Activated T-helper 2 cell treated with anti-CD3 and anti-CD28 coated beads, Interferon-gamma antibody, Interleukin-2, Interleukin-4, amounts not matched to agents 10 μg/mL and 5 μg/mL and 100 μg/mL, durations not matched to agents 14 hours and 24 hours and 36 hours (primary cell): Measurements from ENCODE around the gene PARD6A. TPM values are rescaled to one million over a fixed set of nuclear protein-coding genes. Genes with fewer than 3 reads are reported as not detected.
"Not testable (repeated sequence)": the region's sequence is repeated elsewhere in the genome, so short reads cannot be mapped to it uniquely, and the experiment has no call there.

Experiments
- DNase-seq: peaks from one replicate; pipeline ENCODE4 v3.0.0; 2021; ENCODE audit warnings: low spot score
- H3K27ac Mint-ChIP-seq: one replicate; pipeline ENCODE4 v1.8.0; 2021; ENCODE audit warnings: mixed read lengths
- H3K27me3 Mint-ChIP-seq: one replicate; pipeline ENCODE4 v1.8.0; 2021; ENCODE audit warnings: low read depth, mixed read lengths
- H3K36me3 Mint-ChIP-seq: one replicate; pipeline ENCODE4 v1.8.0; 2021; ENCODE audit warnings: low read depth, mixed read lengths
- H3K4me1 Mint-ChIP-seq: one replicate; pipeline ENCODE4 v1.8.0; 2021; ENCODE audit warnings: low read depth, mixed read lengths
- H3K4me3 Mint-ChIP-seq: one replicate; pipeline ENCODE4 v1.8.0; 2021; ENCODE audit warnings: low read depth, mild to moderate bottlenecking, moderate library complexity, mixed read lengths
- H3K9me3 Mint-ChIP-seq: one replicate; pipeline ENCODE4 v1.8.0; 2021; ENCODE audit warnings: mixed read lengths
- intact Hi-C: fragments of 100-400 bp; cut with micrococcal nuclease; formaldehyde crosslinking; loops from one replicate; pipeline ENCODE4 v1.15.1; 2023
- total RNA-seq: library from RNA; stranded (reverse); gene quantifications from 2 replicates; pipeline ENCODE4 v1.2.3, GENCODE V29; 2022

Gene PARD6A
- total RNA-seq, 1 donor from 2014 or later, result 11.5 TPM

DNA sequence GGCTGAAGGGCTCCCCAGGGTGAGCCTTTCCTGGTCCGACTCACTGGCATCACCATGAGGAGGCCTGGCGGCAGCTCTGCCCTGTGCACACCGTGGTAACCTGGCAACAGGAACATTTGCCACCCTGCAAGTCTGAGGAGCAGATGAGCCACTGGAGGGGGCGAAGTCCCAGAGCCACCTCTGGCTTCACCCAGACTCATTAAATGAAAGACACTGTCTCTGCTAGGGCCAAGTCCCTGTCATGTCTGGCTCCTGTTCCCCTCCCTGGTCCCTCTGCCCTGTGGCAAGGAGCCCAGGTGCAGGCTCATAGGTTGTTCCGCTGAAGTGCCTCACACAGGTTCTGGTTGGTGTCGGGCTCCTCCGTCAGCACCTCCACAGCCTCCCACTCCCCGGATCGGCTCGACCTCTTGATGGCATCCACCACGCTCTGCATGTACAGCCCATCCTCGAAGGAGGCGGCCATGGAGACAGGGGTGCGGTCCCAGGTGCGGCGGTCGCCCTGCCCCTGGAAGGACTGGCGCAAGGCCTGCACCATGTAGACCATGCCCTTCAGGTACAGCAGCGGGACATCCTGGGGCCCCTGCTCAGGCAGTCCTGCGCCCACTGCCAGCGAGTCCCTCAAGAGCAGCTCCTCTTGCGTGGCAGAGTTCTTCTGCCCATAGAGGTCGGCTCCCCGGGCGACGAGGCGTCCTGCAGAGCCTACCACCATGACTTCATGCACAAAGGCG lies 14.3 kb downstream of the PARD6A start:
- DNase-seq, result no peak
- Mint-ChIP-seq H3K36me3 (peaks cover 4% of the 10 kb centered on the region), H3K9me3 (no peaks in the 10 kb centered on the region), H3K27me3 (no peaks in the 10 kb centered on the region), H3K4me1 (peaks cover 2% of the 10 kb centered on the region), H3K4me3 (no peak overlapping the region), H3K27ac (no peak overlapping the region)
- intact Hi-C loops, result no loop called here

DNA sequence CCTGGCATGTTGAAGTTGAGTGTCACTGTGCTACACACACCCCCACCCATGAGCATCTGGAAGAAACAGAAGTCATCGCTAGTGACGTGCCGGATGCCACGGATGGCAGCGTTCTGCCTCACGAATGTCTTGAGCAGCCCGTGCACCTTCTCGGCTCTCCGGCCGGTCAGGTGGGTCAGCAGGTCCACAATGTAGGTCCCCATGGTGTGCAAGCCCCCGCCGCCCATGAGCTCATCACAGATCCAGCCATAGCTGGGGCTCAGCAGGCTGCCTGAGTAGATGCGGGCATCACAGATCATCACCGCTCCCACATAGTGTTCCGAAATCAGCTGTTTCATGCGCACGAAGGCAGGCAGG lies 14.8 kb downstream of the PARD6A start:
- H3K36me3 Mint-ChIP-seq, result peaks cover 4% of the 10 kb centered on the region
- no peak for DNase-seq
- H3K4me3 Mint-ChIP-seq, result no peak overlapping the region
- no peaks in the 10 kb centered on the region for H3K9me3 Mint-ChIP-seq
- peaks cover 2% of the 10 kb centered on the region for H3K4me1 Mint-ChIP-seq
- intact Hi-C loops, result no loop called here
- H3K27ac Mint-ChIP-seq, result no peak overlapping the region
- no peaks in the 10 kb centered on the region for H3K27me3 Mint-ChIP-seq

DNA sequence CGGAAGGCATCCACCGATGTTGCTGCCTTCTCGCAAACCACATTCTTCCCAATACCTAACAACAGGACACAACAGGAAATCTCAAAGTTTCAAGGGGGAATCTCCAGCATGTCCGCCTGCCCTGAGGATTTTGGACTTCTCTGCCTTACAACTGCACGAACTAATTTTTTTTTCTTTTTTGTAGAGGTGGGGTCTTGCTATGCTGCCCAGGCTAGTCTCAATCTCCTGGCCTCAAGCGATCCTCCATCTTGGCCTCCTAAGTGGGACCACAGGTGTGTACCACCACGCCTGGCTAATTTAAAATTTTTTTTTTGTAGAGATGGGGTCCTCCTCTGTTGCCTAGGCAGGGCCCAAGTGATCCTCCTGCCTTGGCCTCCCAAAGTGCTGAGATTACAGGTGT lies 15.2 kb downstream of the PARD6A start:
- DNase-seq, result no peak
- H3K27ac Mint-ChIP-seq, result no peak overlapping the region
- no peaks in the 10 kb centered on the region for H3K27me3 Mint-ChIP-seq
- peaks cover 4% of the 10 kb centered on the region for H3K36me3 Mint-ChIP-seq
- no peak overlapping the region for H3K4me3 Mint-ChIP-seq
- peaks cover 2% of the 10 kb centered on the region for H3K4me1 Mint-ChIP-seq
- H3K9me3 Mint-ChIP-seq, result no peaks in the 10 kb centered on the region
- intact Hi-C loops, result no loop called here

DNA sequence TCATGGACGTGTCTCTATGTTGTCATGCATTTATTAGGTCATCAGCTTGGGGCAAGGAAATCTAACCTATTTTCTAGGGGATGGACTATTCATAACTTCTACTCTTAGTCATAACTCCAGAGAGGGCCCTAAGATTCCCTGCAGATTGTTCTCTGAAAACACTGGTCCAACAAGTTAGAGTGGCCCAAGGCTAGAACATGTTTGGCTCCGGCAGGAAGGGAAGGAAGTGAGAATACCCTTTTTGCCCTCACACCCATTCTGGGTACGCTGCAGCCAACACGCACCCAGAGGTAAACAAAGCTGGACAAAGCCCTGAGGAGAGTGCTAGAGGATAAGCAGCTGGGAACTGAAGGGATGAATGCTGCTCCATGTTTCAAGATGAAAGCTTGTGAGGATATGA lies 15.8 kb downstream of the PARD6A start:
- DNase-seq, result no peak
- intact Hi-C loops, result no loop called here
- Mint-ChIP-seq H3K36me3 (peaks cover 4% of the 10 kb centered on the region), H3K9me3 (no peaks in the 10 kb centered on the region), H3K4me1 (peaks cover 2% of the 10 kb centered on the region), H3K27me3 (no peaks in the 10 kb centered on the region), H3K27ac (no peak overlapping the region), H3K4me3 (no peak overlapping the region)

DNA sequence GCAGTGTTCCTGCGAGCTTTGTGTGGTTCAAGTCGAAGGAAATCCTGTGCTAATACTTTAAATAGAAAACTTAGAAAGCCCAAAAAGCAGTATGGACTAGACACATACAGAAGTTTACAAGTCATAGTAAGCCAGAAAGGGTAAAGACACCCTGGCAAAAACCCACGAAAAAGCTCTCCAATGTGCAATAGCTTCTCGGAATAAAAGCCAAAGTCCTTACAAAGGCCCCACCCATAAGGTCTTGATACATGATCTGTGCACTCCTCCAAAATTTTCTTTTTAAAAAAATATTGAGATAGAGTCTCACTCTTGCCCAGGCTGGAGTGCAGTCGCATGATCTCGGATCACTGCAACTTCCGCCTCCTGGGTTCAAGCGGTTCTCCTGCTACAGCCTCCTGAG lies 16.2 kb downstream of the PARD6A start:
- Mint-ChIP-seq H3K27ac (no peak overlapping the region), H3K27me3 (no peaks in the 10 kb centered on the region), H3K36me3 (peaks cover 4% of the 10 kb centered on the region), H3K9me3 (no peaks in the 10 kb centered on the region), H3K4me3 (no peak overlapping the region), H3K4me1 (peaks cover 2% of the 10 kb centered on the region)
- DNase-seq, result no peak
- intact Hi-C loops, result no loop called here

DNA sequence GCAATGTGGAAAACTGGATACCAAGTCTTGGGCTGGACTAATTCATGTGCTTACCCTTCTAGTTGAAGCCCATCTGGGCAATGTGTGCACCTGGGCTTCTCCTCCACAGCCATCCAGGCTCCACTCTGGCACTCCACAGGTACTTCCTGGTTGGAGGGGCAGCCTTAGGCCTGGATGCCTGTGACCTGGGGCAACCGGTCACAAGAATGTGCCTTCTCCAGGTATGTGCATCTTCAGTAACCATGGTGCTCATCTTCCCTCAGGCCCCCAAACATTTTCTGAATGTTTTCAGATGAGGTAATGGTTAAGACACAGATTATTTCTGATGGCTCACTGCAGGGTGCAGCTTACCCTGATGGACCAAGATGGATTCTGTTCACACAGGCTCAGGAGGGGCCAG lies 17.0 kb downstream of the PARD6A start:
- intact Hi-C loops, result no loop called here
- no peak for DNase-seq
- Mint-ChIP-seq H3K4me1 (no peaks in the 10 kb centered on the region), H3K9me3 (no peaks in the 10 kb centered on the region), H3K27me3 (no peaks in the 10 kb centered on the region), H3K36me3 (peaks cover 8% of the 10 kb centered on the region), H3K4me3 (no peak overlapping the region), H3K27ac (no peak overlapping the region)

DNA sequence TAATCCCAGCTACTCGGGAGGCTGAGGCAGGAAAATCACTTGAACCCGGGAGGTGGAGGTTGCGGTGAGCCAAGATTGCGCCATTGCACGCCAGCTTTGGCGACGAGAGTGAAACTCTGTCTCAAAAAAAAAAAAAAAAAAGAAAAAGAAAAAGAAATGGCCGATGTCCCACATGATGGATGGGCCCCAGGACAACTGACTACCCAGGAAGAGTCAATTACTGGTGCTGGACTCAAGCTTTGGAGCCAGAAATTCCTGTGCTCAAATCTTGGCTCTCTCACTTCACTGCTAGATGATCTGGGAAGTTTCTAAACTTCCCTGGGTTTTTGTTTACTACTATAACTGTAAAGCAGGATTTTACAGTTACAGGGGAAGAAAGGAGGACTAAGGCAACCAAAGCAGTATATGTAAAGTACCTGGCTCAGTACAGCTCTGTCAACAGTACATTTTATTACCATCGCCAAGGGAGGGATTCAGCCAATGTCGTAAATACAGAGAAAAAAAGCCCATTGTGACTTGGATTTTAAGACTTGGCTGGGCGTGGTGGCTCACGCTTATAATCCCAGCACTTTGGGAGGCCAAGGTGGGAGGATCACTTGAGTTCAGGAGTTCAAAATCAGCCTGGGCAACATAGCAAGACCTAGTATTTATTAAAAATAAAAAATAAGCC lies 17.7 kb downstream of the PARD6A start:
- Mint-ChIP-seq H3K27me3 (no peaks in the 10 kb centered on the region), H3K36me3 (peaks cover 11% of the 10 kb centered on the region), H3K9me3 (no peaks in the 10 kb centered on the region), H3K27ac (no peak overlapping the region), H3K4me1 (no peaks in the 10 kb centered on the region), H3K4me3 (no peak overlapping the region)
- intact Hi-C loops, result no loop called here
- no peak for DNase-seq

DNA sequence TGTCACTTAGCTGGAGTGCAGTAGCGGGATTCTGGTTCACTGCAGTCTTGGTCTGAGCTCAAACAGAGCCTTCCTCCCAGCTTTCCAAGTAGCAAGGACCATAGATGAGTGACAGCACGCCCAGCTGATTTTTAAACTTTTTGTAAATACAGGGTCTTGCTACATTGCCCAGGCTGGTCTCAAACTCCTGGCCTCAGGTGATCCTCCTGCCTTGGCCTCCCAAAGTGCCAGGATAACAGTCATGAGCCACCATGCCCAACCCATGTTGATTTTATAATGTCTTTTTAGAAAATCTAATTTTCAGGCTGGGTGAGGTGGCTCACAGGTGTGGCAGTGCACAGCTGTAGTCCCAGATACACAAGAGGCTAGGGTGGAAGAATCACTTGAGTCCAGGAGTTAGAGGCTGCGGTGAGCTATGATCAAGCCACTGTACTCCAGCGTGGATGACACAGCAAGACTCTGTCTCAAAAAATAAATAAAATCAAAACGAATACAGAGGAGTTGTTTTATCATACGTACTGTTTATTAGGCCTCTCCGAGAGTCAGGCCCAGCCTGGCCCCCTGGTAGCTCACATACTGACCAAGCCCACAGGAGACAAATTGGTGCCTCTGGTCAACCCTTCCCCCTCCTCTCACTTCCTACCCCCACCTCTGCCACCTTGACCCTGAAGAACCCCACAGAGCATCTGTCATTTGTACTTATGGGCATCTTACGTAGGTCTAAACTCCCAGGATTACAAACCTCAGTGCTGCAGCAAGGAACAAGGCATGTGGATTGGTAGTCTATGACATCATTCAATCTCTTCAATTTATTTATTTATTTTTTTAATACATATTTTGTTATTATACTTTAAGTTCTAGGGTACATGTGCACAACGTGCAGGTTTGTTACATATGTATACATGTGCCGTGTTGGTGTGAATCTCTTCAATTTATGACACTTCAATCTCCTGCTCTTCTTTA lies 19.5 kb downstream of the PARD6A start:
- H3K27ac Mint-ChIP-seq, result no peak overlapping the region
- no peak for DNase-seq
- H3K27me3 Mint-ChIP-seq, result no peaks in the 10 kb centered on the region
- H3K4me1 Mint-ChIP-seq, result no peaks in the 10 kb centered on the region
- H3K9me3 Mint-ChIP-seq, result no peaks in the 10 kb centered on the region
- peaks cover 14% of the 10 kb centered on the region for H3K36me3 Mint-ChIP-seq
- no peak overlapping the region for H3K4me3 Mint-ChIP-seq
- intact Hi-C loops, result no loop called here

DNA sequence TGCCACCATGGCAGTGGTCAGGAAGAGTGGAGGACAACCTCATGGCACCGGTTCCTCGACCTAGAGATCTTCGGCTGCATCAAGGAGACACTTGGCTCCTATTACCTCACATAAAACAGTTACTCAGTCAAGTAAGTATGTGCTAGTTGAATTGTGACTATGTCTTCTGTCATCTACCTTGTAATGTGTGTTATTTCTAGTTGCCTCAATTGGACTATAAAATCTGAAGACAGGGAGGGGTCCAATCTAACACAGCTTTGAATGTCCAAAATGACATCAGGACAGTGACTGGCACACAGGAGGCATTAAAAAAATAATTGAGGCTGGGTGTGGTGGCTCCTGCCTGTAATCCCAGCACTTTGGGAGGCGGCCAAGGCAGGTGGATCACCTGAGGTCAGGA lies 23.0 kb downstream of the PARD6A start:
- Mint-ChIP-seq H3K27ac (no peak overlapping the region), H3K9me3 (no peaks in the 10 kb centered on the region), H3K27me3 (no peaks in the 10 kb centered on the region), H3K36me3 (peaks cover 19% of the 10 kb centered on the region), H3K4me3 (no peak overlapping the region), H3K4me1 (peaks cover 3% of the 10 kb centered on the region)
- intact Hi-C loops, result no loop called here
- no peak for DNase-seq

DNA sequence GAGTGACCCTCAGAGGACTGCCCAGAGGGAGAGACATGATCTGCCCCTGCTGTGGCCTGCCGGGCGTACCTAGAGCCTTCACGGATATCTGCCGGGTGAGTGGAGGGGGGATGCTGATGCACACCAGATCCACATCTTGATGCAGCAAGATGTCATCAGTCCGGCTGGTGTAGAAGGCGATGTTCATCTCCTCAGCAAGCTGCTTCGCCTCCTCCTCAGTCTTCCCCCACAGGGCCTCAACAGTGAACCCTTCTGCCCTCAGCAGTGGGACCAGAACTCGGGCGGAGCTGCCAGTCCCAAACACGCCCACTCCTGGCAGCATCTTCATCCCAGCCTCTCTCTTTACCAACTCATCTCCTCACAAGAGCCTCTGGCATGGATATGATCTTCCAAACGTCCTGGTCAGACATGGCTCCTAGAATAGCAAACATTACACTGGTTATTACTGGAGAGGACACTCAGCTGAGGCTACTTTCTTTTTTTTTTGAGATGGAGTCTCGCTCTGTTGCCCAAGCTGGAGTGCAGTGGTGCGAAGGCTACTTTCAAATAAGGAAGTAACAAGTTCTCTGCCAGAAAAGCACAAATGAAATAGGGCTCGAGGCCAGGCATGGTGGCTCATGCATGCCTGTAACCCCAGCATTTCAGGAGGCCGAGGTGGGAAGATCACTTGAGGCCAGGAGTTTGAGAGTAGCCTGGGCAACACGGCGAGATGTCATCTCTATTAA lies 24.8 kb downstream of the PARD6A start:
- Mint-ChIP-seq H3K4me3 (no peak overlapping the region), H3K27ac (no peak overlapping the region), H3K27me3 (no peaks in the 10 kb centered on the region), H3K36me3 (peaks cover 19% of the 10 kb centered on the region), H3K4me1 (peaks cover 3% of the 10 kb centered on the region), H3K9me3 (no peaks in the 10 kb centered on the region)
- intact Hi-C loops, result no loop called here
- DNase-seq, result no peak

DNA sequence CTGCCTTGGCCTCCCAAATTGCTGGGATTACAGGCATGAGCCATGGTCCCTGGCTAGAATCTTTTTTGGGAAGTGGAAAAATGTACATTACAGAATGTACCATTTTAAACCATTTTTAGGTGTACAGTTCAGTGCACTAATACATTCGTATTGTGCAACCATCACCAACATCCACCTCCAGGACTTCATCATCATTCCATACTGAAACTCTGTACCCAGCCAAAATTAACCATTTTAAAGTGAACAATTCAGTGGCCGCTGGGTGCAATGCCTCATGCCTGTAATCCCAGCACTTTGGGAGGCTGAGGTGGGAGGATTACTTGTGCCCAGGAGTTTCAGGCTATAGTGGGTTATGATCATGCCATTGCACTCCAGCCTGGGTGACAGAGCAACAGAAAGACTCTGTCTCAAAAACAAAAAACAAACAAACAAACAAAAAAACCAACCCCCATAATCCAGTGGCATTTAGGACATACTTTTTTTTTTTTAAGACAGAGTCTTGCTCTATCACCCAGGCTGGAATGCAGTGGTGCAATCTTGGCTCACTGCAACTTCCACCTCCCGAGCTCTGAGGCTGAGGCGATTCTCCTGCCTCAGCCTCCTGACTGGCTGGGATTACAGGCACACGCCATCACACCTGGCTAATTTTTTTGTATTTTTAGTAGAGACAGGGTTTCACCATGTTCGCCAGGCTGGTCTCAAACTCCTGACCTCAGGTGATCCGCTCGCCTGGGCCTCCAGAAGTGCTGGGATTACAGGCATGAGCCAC lies 32.9 kb downstream of the PARD6A start:
- DNase-seq, H3K27me3 Mint-ChIP-seq, H3K9me3 Mint-ChIP-seq, intact Hi-C loops, H3K4me3 Mint-ChIP-seq, H3K36me3 Mint-ChIP-seq, H3K27ac Mint-ChIP-seq, H3K4me1 Mint-ChIP-seq: not testable (repeated sequence)

DNA sequence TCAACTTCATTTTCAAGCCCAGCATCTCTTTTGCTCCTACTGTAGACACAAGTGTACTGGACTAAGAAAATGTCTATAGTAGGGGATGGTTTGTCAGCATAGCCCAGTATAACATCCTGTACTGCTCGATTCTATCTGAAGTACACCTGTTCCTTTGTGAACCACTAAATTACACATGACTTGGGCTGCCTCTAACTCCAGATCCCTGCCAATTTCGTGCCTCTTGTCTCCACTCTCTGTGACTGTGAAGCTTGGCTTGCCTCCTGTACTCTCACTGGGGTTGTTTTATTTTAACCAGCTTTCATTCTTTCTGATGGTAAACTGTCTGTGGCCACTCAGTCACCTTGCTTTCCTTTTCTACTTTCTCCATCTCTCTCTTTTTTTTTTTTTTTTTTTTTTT lies 33.9 kb downstream of the PARD6A start:
- Mint-ChIP-seq H3K27me3 (no peaks in the 10 kb centered on the region), H3K4me3 (no peak overlapping the region), H3K36me3 (no peaks in the 10 kb centered on the region), H3K9me3 (no peaks in the 10 kb centered on the region), H3K4me1 (peaks cover 1% of the 10 kb centered on the region), H3K27ac (no peak overlapping the region)
- DNase-seq, result no peak
- intact Hi-C loops, result no loop called here
